Progenitor cell of endocrine pancreas (in vitro differentiated cells): ENCODE data around the gene BORCS6. TPM values are rescaled to one million over a fixed set of nuclear protein-coding genes. Genes with fewer than 3 reads are reported as not detected.
A peak's percentile ranks its signal among the peaks of the same experiment; 100 is the strongest.
"Not testable (repeated sequence)": the region's sequence is repeated elsewhere in the genome, so short reads cannot be mapped to it uniquely, and the experiment has no call there.

ENCODE experiments used
- DNase-seq: peaks from one replicate; pipeline ENCODE4 v3.0.0; 2021; ENCODE audit warnings: low spot score; ENCODE audit not compliant: unreplicated experiment
- H3K27ac Mint-ChIP-seq: 2 replicates; pipeline ENCODE4 v1.8.0; 2021; ENCODE audit warnings: mild to moderate bottlenecking, moderate library complexity, mixed read lengths
- H3K27me3 Mint-ChIP-seq: 2 replicates; pipeline ENCODE4 v1.8.0; 2021; ENCODE audit warnings: mixed read lengths
- H3K36me3 Mint-ChIP-seq: 2 replicates; pipeline ENCODE4 v1.8.0; 2022; ENCODE audit warnings: mixed read lengths; ENCODE audit not compliant: insufficient read depth
- H3K4me1 Mint-ChIP-seq: 2 replicates; pipeline ENCODE4 v1.8.0; 2021; ENCODE audit warnings: low read depth, mixed read lengths
- H3K4me3 Mint-ChIP-seq: 2 replicates; pipeline ENCODE4 v1.8.0; 2021; ENCODE audit warnings: low read depth, mild to moderate bottlenecking, moderate library complexity, mixed read lengths
- H3K9me3 Mint-ChIP-seq: 2 replicates; pipeline ENCODE4 v1.8.0; 2021; ENCODE audit warnings: low read depth, mixed read lengths
- CTCF ChIP-seq: fragments of 200-600 bp; sonication (generic); IDR thresholded peaks from one replicate; pipeline ENCODE4 v1.5.0; 2021; ENCODE audit warnings: antibody characterized with exemption, mild to moderate bottlenecking; ENCODE audit not compliant: unreplicated experiment
- total RNA-seq: library from RNA; stranded (reverse); gene quantifications from 2 replicates; pipeline ENCODE4 v1.2.1, GENCODE V29; 2021

BORCS6 gene
- total RNA-seq, 1 donor from 2014 or later, result 5.2 TPM

GRCh38 chr17:8220783-8221662, 31.0 kb upstream of the BORCS6 start:
- peak overlapping the region; percentile 100 for H3K27ac Mint-ChIP-seq
- TF ChIP-seq CTCF, result no peak
- H3K4me3 Mint-ChIP-seq, result peak overlapping the region; percentile 95

DNA sequence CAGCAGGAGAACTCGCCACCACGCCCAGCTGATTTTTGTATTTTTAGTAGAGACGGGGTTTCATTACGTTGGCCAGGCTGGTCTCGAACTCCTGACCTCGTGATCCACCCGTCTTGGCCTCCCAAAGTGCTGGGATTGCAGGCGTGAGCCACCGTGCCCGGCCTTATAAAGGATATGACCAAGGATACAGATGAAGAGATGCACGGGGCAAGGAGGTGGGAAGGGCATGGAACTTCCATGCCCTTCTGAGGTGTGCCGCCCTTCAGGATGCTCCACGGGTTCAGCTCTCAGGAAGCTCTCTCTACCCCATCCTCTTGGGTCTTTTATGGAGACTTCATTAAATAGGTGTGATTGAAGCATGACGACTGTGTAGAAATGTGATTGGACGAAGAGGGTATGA, 24.0 kb upstream of the BORCS6 start:
- H3K36me3 Mint-ChIP-seq, H3K27ac Mint-ChIP-seq, DNase-seq, H3K9me3 Mint-ChIP-seq, H3K27me3 Mint-ChIP-seq, H3K4me3 Mint-ChIP-seq: not testable (repeated sequence)
- H3K4me1 Mint-ChIP-seq, result peaks cover 19% of the 10 kb centered on the region

More at GRCh38 chr17:8220783-8221662, 31.0 kb upstream of the BORCS6 start:
- Mint-ChIP-seq H3K9me3 (no peaks in the 10 kb centered on the region), H3K36me3 (no peaks in the 10 kb centered on the region), H3K27me3 (no peaks in the 10 kb centered on the region), H3K4me1 (peaks cover 9% of the 10 kb centered on the region)
- peak; percentile 91 for DNase-seq

DNA sequence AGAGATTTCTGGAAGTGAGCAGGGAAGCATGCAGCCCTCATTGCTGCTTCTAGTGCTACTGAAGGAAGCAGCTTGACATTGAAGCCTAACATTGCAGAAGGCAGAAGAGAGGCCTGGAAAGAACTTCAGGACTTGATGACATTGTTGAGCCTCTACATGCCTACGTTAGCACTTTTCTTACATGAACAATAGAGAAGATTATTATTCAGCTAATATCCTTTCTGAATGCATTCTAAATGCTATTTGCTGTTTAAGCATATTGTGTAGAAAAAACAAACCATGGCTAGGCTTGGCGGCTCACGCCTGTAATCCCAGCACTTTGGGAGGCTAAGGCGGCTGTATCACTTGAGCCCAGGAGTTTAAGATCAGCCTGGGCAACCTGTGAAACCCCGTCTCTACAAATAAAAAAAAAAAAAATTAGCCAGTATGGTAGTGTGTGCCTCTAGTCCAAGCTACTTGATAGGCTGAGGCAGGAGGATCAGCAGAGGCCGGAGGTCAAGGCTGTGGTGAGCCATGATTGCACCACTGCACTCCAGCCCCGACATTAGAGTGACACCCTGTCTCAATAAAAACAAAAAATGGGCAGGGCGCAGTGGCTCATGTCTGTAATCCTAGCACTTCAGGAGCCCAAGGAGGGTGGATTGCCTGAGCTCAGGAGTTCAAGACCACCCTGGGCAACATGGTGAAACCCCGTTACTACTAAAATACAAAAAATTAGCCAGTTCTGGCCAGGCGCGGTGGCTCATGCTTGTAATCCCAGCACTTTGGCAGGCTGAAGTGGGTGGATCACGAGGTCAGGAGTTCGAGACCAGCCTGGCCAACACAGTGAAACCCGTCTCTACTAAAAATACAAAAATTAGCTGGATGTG, 22.6 kb upstream of the BORCS6 start:
- no peak for TF ChIP-seq CTCF
- no peaks in the 10 kb centered on the region for H3K36me3 Mint-ChIP-seq
- H3K27me3 Mint-ChIP-seq, result peaks cover 2% of the 10 kb centered on the region
- H3K9me3 Mint-ChIP-seq, result no peaks in the 10 kb centered on the region
- no peak overlapping the region for H3K4me3 Mint-ChIP-seq
- no peak overlapping the region for H3K27ac Mint-ChIP-seq
- no peak for DNase-seq
- H3K4me1 Mint-ChIP-seq, result peaks cover 19% of the 10 kb centered on the region

- Mint-ChIP-seq H3K27ac (peak overlapping the region; percentile 95), H3K27me3 (peaks cover 2% of the 10 kb centered on the region), H3K9me3 (no peaks in the 10 kb centered on the region), H3K4me1 (peaks cover 19% of the 10 kb centered on the region), H3K4me3 (peak overlapping the region; percentile 96), H3K36me3 (no peaks in the 10 kb centered on the region)
- DNase-seq, result no peak
- no peak for TF ChIP-seq CTCF
These were observed 20.9 kb upstream of the BORCS6 start for GRCh38 chr17:8210761-8211458.

GRCh38 chr17:8209907-8210760, 20.2 kb upstream of the BORCS6 start, which contains the start of gene AURKB:
Gene AURKB (minus strand): TSS chr17:8210575. CDS start chr17:8210224, 351 bp downstream.
- Mint-ChIP-seq H3K4me3 (peak within 1 kb of the TSS; percentile 96), H3K27me3 (peaks cover 2% of the 10 kb centered on the region), H3K9me3 (no peaks in the 10 kb centered on the region), H3K27ac (peak within 1 kb of the TSS; percentile 95), H3K4me1 (peaks cover 19% of the 10 kb centered on the region), H3K36me3 (no peaks in the 10 kb centered on the region)
- peak; percentile 87 for DNase-seq
- TF ChIP-seq CTCF, result no peak
